Stimulated activated CD8-positive, alpha-beta memory T cell treated with anti-CD3 and anti-CD28 coated beads, Interleukin-15, amount 100 ng/mL, for 1 hour (primary cell): ENCODE data around the gene HCFC2.
"Not testable (repeated sequence)": the region's sequence is repeated elsewhere in the genome, so short reads cannot be mapped to it uniquely, and the experiment has no call there.

Source experiments
- DNase-seq: peaks from one replicate; pipeline ENCODE4 v3.0.0-alpha.2; 2020; ENCODE audit warnings: low read depth

The HCFC2 gene

DNA sequence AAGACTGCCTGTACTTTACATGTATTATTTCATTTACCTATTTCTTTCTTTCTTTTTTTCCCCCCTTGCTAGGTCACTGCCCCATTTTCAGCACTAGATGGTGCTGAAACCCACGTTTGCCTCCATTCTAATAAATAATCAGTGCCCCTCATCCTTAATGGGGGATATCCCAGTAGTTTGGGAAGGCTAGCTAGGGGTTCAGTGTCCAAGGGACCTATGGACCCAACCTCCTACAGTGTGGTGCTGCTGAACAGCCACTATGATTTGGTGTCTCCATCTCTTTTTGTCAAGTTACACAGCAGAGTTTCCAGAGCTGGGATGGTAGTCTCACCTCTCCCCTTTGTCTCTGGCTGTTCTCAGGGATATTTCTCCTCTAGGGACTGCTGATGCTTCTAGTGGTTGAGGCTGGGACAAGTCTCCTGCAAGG lies 6.5 kb upstream of the HCFC2 start:
- DNase-seq, result no peak

GRCh38 chr12:104058802-104059201 lies 5.5 kb upstream of the HCFC2 start:
- DNase-seq, result no peak

- no peak for DNase-seq
Observed at GRCh38 chr12:104059963-104060362, 4.4 kb upstream of the HCFC2 start.

- no peak for DNase-seq
Observed at GRCh38 chr12:104060791-104061190, 3.5 kb upstream of the HCFC2 start.

DNA sequence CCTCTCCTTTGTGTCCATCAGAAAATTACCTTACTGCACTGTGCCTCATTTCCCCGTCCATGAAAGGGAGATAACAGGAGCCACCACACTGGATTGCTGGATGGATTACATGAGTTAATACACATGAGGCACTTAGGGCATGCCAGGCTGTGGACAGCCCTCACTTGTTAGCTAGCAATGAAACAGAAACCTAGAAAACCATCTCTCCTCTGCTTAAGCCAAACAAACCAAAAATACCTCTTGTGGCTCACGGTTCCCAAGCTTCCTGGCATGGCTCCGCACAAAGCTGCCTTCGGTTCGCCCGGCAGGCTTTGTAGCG lies 660 bp upstream of the HCFC2 start:
- no peak for DNase-seq

- no peak for DNase-seq
Observed at GRCh38 chr12:104064842-104065427, 604 bp downstream of the HCFC2 start.

DNA sequence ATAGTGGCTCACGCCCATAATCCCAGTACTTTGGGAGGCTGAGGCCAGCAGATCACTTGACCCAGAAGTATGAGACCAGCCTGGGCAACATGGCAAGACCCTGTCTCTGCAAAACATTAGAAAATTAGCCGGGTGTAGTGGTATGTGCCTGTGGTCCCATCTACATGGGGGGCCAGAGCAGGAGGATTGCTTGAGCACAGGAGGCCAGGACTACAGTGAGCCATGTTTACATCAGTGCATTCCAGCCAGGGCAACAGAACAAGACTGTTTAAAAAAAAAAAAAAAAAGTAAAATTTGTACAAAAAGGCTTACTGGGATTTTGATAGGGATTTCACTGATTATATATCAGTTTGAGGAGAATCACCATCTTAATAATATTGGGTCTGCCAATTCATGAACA lies 7.8 kb downstream of the HCFC2 start:
- no peak for DNase-seq

DNA sequence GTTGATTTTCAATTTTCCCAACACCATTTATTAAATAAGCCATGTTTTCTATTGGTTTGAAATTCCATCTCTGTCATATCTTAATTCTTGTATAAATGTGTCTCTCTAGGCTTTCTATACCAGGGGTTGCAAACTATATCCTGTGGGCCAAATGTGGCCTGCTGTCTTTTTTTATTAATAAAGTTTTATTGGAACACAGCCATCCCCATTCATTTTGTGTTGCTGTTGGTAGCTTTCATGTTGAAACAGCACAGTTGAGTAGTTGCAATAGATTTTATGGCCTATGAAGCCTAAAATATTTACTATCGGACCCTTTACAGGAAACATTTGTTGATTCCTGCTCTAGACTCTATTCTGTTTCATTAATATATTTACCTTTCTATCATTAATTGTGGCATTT lies 9.4 kb downstream of the HCFC2 start:
- no peak for DNase-seq

DNA sequence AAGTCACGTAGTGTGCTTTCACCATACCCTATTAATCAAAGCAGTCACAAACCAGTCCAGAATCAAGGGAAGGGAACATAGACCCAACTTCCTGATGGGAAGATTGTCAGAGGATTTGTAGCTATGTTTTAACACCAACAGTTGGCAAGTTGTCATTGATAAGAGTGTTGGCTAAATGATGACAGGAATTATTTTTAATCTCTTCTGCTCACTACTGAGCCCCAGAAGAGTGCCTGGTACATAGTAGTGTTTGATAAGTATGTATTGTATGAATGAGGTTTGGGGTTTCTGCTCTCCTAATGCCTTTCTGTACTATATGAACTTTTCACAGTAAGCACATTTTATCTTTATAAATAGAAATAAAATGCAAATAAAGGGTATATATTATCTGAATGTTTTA lies 14.7 kb downstream of the HCFC2 start:
- DNase-seq, result no peak

GRCh38 chr12:104080764-104081163 lies 16.4 kb downstream of the HCFC2 start:
- DNase-seq, result no peak

DNA sequence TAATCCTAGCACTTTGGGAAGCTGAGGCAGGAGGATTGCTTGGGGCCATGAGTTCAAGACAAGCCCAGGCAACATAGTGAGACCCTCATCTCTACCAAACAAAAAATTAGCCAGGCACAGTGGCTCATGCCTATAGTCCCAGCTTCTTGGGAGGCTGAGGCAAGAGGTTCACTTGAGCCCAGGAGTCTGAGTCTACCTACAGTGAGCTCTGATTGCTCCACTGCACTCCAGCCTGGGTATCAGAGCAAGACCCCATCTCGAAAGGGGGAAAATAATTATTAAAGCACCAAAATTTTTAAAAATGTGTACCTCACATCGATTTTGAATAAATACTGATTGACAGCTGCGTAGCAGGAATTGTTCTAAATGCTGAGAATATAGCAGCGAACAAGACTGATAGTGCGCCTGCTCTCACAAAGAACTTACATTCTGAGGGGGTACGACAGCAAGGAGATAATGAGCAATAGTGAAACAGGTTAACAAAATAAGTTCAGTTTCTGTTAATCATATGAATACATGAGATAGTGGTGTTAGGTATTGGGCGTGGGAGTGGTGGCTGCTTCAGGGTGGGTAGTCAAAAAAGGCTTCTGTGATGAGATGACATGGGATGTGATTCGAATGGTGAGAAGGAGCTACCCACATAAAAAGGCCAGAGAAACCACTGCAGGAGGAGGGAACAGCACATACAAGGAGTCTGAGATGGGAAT lies 19.6 kb downstream of the HCFC2 start:
- DNase-seq, result no peak

DNA sequence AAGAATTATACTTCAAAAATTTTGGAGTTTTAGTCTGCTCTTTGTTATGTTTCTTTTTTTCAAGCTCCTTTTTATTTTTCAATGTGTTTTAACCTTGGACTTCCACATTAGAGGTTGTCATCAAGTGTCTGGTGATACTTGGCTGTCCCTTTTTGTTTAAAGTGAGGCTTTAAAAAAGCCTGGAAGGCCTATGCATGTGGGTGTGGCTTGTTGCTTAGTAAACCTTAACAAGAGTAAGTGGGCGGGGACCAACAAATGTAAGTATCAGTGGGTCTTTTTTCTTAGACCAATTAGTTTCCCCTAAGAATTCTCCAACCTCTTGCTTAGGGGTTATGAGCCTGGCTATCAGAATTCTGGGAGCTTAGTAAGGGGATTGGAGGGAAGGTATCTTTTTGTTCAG lies 26.4 kb downstream of the HCFC2 start:
- DNase-seq, result no peak

GRCh38 chr12:104091136-104091535 lies 26.8 kb downstream of the HCFC2 start:
- DNase-seq, result no peak

GRCh38 chr12:104094284-104094683 lies 30.0 kb downstream of the HCFC2 start:
- DNase-seq, result no peak

DNA sequence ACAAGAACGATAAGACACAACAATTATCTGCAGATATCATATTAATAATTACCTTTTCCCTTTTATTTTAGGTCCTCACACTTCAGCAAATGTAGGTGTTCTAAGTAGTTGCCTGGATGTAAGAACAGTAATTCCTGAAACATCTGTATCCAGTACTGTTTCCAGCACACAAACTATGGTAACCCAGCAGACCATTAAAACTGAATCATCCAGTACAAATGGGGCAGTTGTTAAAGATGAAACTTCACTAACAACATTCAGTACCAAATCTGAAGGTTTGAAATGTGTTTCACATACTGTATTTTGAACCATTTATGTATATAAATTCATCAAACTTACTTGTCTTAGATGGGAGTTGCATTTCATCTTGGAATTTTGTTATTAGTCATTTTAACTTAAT lies 31.0 kb downstream of the HCFC2 start:
- DNase-seq, result no peak

- no peak for DNase-seq
Observed at GRCh38 chr12:104097954-104098353, 33.6 kb downstream of the HCFC2 start.

- no peak for DNase-seq
Observed at GRCh38 chr12:104105461-104105860, 41.1 kb downstream of the HCFC2 start.

DNA sequence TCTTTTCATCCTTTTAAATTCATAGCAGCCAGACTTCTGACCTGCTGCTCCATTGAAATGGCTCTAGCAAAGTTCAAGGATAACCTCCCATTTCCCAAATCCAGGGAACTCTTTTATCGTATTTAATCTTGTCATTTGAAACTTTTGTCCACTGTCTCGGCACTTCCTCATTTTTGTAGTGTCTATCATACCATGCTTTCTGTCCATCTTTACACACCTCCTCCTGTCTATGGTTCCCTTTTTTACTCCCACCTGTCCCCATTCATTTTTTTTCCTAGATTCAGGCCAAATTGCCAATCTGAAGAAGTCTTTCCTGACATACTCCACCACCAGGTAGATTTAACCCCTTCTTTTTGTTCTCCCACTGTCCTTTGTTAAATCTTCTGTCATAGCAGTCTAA lies 42.6 kb downstream of the HCFC2 start:
- no peak for DNase-seq

GRCh38 chr12:104108755-104109445 lies 44.6 kb downstream of the HCFC2 start:
- peak; percentile 83 for DNase-seq

- DNase-seq, result no peak
Observed at GRCh38 chr12:104109446-104110271, 45.3 kb downstream of the HCFC2 start.

DNA sequence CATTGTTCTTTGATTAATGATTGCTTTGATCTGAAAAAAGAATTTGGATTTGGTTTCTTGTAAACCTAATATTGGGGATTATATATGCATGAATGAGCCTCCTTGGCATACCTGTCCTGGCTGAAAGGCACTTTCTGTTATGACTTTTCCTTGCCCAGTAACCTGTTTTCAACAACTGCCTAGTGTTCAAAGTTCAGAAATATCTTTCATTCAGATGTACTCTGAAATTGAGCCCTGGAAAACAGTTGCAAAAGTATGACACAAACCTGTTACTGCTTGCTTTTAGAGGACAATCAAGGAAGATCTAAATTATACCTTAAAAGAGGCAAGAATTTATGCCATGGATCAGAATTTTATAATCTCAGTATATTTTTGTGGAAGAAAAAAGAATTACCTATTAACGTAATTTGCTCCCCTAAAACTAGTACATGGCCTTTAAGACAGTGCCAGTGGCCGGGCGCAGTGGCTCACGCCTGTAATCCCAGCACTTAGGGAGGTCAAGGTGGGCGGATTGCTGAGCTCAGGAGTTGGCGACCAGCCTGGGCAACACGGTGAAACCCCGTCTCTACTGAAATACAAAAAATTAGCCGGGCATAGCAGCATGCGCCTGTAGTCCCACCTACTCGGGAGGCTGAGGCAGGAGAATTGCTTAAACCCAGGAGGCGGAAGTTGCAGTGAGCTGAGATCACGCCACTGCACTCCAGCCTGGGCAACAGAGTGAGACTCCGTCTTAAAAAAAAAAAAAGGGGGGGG lies 50.7 kb downstream of the HCFC2 start:
- DNase-seq, result not testable (repeated sequence)

- DNase-seq, result no peak
Observed at GRCh38 chr12:104115587-104115975, 51.2 kb downstream of the HCFC2 start.
